Keratinocyte (primary cell): ENCODE results near the gene GP9. TPM values are rescaled to one million over a fixed set of nuclear protein-coding genes. Genes with fewer than 3 reads are reported as not detected.

ENCODE experiments used
- DNase-seq: peaks from one replicate; pipeline ENCODE4 v3.0.0-alpha.2; 2011; ENCODE audit warnings: low read depth, missing footprints, low spot score
- FAIRE-seq: peaks from 2 replicates; lab custom pipeline; 2011; peaks lifted over from hg19 to GRCh38; lab: Jason Lieb, UNC
- H2AFZ ChIP-seq: 2 replicates; pipeline ENCODE4 v1.6.0; 2012; ENCODE audit warnings: low read length, control low read depth, inconsistent platforms; ENCODE audit not compliant: control insufficient read depth
- H3K27ac ChIP-seq: 2 replicates; pipeline ENCODE4 v1.5.1; 2011; ENCODE audit warnings: low read length; ENCODE audit not compliant: control insufficient read depth, insufficient read depth
- H3K27me3 ChIP-seq: 3 replicates; pipeline ENCODE4 v1.6.0; 2011; ENCODE audit warnings: low read length; ENCODE audit not compliant: control insufficient read depth, insufficient read depth; ENCODE audit errors: extremely low read depth
- H3K36me3 ChIP-seq, 2 experiments: 2 replicates in 1 of 2; 3 replicates in 1 of 2; pipeline ENCODE4 v1.5.1; 2011; ENCODE audit warnings: low read length in 2 of 2, mild to moderate bottlenecking in 1 of 2; ENCODE audit not compliant: control insufficient read depth in 2 of 2, insufficient read depth in 2 of 2; ENCODE audit errors: extremely low read depth in 1 of 2
- H3K4me1 ChIP-seq: 3 replicates; pipeline ENCODE4 v1.5.1; 2011; ENCODE audit warnings: low read length; ENCODE audit not compliant: control insufficient read depth, insufficient read depth; ENCODE audit errors: extremely low read depth
- H3K4me2 ChIP-seq: 3 replicates; pipeline ENCODE4 v1.6.0; 2011; ENCODE audit warnings: low read depth, low read length; ENCODE audit not compliant: control insufficient read depth, insufficient read depth; ENCODE audit errors: extremely low read depth
- H3K4me3 ChIP-seq, 3 experiments: fragments of 200-600 bp in 1 of 3; sonication (generic) in 1 of 3; 2 replicates in 2 of 3; 3 replicates in 1 of 3; pipeline ENCODE4 v1.5.1; 2011 to 2016; ENCODE audit warnings: low read length in 3 of 3, mild to moderate bottlenecking in 3 of 3, control low read depth in 2 of 3, inconsistent platforms in 1 of 3, low read depth in 1 of 3, mixed read lengths in 1 of 3, mixed run types in 1 of 3, moderate library complexity in 1 of 3; ENCODE audit not compliant: control insufficient read depth in 2 of 3, insufficient read depth in 2 of 3; ENCODE audit errors: extremely low read depth in 1 of 3
- H3K79me2 ChIP-seq: 2 replicates; pipeline ENCODE4 v1.6.0; 2012; ENCODE audit warnings: low read length; ENCODE audit not compliant: control insufficient read depth, insufficient read depth
- H3K9ac ChIP-seq: 3 replicates; pipeline ENCODE4 v1.6.0; 2011; ENCODE audit warnings: low read length; ENCODE audit not compliant: control insufficient read depth, insufficient read depth; ENCODE audit errors: extremely low read depth
- H3K9me1 ChIP-seq: 3 replicates; pipeline ENCODE4 v1.6.0; 2011; ENCODE audit warnings: low read length; ENCODE audit not compliant: control insufficient read depth, insufficient read depth; ENCODE audit errors: extremely low read depth
- H3K9me3 ChIP-seq: 2 replicates; pipeline ENCODE4 v1.5.1; 2012; ENCODE audit warnings: low read depth, low read length; ENCODE audit not compliant: control insufficient read depth
- H4K20me1 ChIP-seq: 3 replicates; pipeline ENCODE4 v1.6.0; 2011; ENCODE audit warnings: low read length; ENCODE audit not compliant: control insufficient read depth, insufficient read depth; ENCODE audit errors: extremely low read depth
- CTCF ChIP-seq, 3 experiments: IDR thresholded peaks in 1 of 3; conservative IDR thresholded peaks in 1 of 3; optimal IDR thresholded peaks in 1 of 3; 2 replicates in 2 of 3; 3 replicates in 1 of 3; pipeline versions ENCODE3 to v1.5.1; 2011; ENCODE audit warnings: low read length in 3 of 3, mild to moderate bottlenecking in 3 of 3, moderate library complexity in 2 of 3, control low read depth in 1 of 3, inconsistent platforms in 1 of 3; ENCODE audit not compliant: insufficient read depth in 2 of 3; ENCODE audit errors: extremely low read depth in 1 of 3
- EZH2 ChIP-seq: IDR thresholded peaks from one replicate; pipeline ENCODE4 v1.6.1; 2012; ENCODE audit warnings: inconsistent platforms, mild to moderate bottlenecking, low read length, moderate library complexity
- dilution Hi-C: fragments of 300-500 bp; cut with MboI; formaldehyde crosslinking; loops from one replicate; pipeline ENCODE4 v1.7.0; 2020; ENCODE audit warnings: low sequenced_read_pairs; ENCODE audit not compliant: extremely low pct_ligation_motif_present
- polyA plus RNA-seq, 5 experiments: library from polyadenylated mRNA; depleted of rRNA in 3 of 5; stranded (reverse) in 3 of 5; stranded (forward) in 1 of 5; unstranded in 1 of 5; fragments of >200 nt; gene quantifications; 1 replicate in 1 of 5; 2 replicates in 3 of 5; 3 replicates in 1 of 5; pipeline versions ENCODE4 v1.2.1 to v1.2.3, GENCODE V29; 2011 to 2012; ENCODE audit warnings: missing spikeins in 2 of 5, low read depth in 1 of 5, low replicate concordance in 1 of 5

GP9 gene
- polyA plus RNA-seq, 1 donor (not counting 4 experiments of a cell fraction or from before 2014, with no cell fraction given), result not detected

GRCh38 chr3:129018271-129018670 is 42.3 kb upstream of the GP9 start:
- H3K27ac ChIP-seq, result no peak overlapping the region
- DNase-seq, result no peak
- H4K20me1 ChIP-seq, result no peaks in the 10 kb centered on the region
- no peaks in the 10 kb centered on the region for H3K79me2 ChIP-seq
- no peaks in the 10 kb centered on the region for H3K4me1 ChIP-seq
- H3K9ac ChIP-seq, result no peak overlapping the region
- dilution Hi-C loops, result loop anchor here (10.0 kb wide), 1 partner anchor 57 kb away; no protein-coding TSS in a partner anchor
- no peak for FAIRE-seq
- H3K9me1 ChIP-seq, result no peaks in the 10 kb centered on the region
- no peaks in the 10 kb centered on the region for H3K36me3 ChIP-seq
- H3K4me3 ChIP-seq, result no peak overlapping the region
- no peak overlapping the region for H3K4me2 ChIP-seq
- TF ChIP-seq EZH2 (no peak), CTCF (optimal IDR thresholded peaks at IDR 0.05 in 1 of 3, IDR thresholded peaks at IDR 0.05 in 1 of 3, conservative IDR thresholded peaks at IDR 0.05 in 1 of 3; ENCODE audit: extremely low read depth in 1 of 3, insufficient read depth in 2 of 3, low read length in 3 of 3) (no peak)
- H3K9me3 ChIP-seq, result no peaks in the 10 kb centered on the region
- no peaks in the 10 kb centered on the region for H3K27me3 ChIP-seq
- no peak overlapping the region for H2AFZ ChIP-seq

GRCh38 chr3:129018751-129019150 is 41.8 kb upstream of the GP9 start:
- TF ChIP-seq EZH2, result no peak
- no peak for TF ChIP-seq CTCF (optimal IDR thresholded peaks at IDR 0.05 in 1 of 3, IDR thresholded peaks at IDR 0.05 in 1 of 3, conservative IDR thresholded peaks at IDR 0.05 in 1 of 3; ENCODE audit: extremely low read depth in 1 of 3, insufficient read depth in 2 of 3, low read length in 3 of 3)
- H3K4me2 ChIP-seq, result no peak overlapping the region
- no peak overlapping the region for H2AFZ ChIP-seq
- H3K27me3 ChIP-seq, result no peaks in the 10 kb centered on the region
- no peaks in the 10 kb centered on the region for H3K9me1 ChIP-seq
- H3K9ac ChIP-seq, result no peak overlapping the region
- no peaks in the 10 kb centered on the region for H3K79me2 ChIP-seq
- DNase-seq (no peak), FAIRE-seq (no peak)
- H4K20me1 ChIP-seq, result no peaks in the 10 kb centered on the region
- dilution Hi-C loops, result loop anchor here (10.0 kb wide), 1 partner anchor 56 kb away; no protein-coding TSS in a partner anchor
- H3K9me3 ChIP-seq, result no peaks in the 10 kb centered on the region
- H3K36me3 ChIP-seq, result no peaks in the 10 kb centered on the region
- no peak overlapping the region for H3K4me3 ChIP-seq
- H3K4me1 ChIP-seq, result no peaks in the 10 kb centered on the region
- no peak overlapping the region for H3K27ac ChIP-seq
